GM18511 (cell line): ENCODE results near the gene ACBD6.

Experiments
- ATAC-seq: cut with Tn5 transposase; IDR thresholded peaks from one replicate; pipeline ENCODE4 v1.9.1; 2021; ENCODE audit warnings: mild to moderate bottlenecking, moderate library complexity; ENCODE audit not compliant: unreplicated experiment

The ACBD6 gene

GRCh38 chr1:180525715-180526039 is 23.3 kb upstream of the ACBD6 start:
- ATAC-seq, result no peak

- no peak for ATAC-seq
Measured at GRCh38 chr1:180524915-180525714, 22.7 kb upstream of the ACBD6 start.

DNA sequence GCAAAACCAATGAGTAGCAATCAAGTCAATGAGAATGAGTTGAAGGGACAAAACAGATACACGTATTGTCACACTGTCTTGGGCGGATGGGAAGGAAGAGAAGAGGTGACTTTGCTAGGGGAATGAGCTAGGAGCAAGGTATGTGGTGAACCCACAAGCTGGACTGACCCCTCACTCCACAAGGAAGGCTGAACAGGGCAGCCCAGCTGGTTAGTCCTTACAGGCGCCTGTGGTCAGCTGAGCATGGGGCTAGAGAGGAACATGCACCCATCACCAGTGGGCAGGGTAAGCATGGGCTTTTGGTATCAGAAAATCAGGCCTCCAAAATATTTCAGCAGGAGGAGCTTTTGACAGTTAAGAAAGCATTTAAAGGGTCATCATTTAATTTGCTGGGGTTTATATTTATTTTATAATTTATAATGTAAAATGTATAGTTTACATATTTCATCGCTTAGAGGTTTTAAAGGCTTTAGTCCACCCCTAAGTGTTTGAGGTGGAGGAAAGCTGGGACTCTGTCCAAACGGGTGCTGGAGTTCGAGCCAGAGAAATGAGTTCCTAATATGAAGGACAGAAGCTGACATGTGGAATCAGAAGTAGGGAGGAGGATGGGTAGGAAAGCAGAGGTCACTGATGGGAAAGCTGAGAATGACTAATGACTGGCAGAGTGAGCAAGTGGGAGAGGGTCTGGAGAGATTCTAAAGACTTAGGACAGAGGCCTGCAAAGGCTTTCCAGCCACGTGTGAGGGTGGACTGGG is 22.0 kb upstream of the ACBD6 start:
- no peak for ATAC-seq

GRCh38 chr1:180522213-180522515 is 19.8 kb upstream of the ACBD6 start:
- no peak for ATAC-seq

GRCh38 chr1:180521474-180522212 is 19.3 kb upstream of the ACBD6 start:
- ATAC-seq, result no peak

DNA sequence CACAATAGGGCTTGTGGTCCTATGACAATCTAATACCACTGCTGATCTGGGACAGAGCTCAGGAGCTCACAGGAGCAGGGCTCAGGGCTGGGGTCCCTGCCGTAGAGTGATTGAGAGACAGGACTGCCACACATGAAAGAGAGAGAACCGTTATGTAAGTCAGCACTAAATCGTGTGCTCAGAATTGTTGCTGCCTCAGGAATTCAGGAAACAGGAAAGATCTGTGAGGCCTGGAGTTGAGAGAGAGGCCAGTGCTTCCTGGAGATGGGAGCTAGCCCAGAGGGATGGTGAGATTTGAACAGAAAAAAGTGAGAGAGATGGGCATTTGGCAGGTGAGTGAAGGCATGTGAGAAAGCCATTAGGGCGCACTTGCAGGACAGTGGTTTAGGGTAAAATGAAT is 17.5 kb upstream of the ACBD6 start:
- no peak for ATAC-seq

DNA sequence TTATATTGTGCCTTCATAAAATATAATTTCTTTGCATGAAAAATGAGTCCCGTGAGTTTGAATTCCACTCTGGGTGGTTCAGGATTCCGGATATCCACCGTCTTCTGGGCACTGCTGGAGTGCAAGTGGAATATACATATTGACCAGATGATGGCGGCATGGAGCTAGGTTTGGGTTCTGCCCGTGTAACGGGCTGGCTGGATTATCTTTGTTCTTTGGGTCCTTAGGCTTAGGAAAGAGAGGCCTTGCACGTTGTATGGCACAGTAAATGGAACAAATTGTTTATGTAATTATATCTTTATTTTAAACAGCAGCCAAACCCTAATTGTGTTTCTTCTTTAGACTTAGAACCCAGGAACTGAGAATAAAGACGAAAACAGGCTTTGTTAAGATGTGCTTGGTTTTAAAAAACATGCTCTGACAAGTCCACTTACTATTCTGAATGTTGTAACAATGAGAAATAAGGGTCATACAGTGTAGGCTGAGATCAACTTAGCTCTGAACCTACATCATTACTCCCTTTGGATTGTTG is 13.5 kb upstream of the ACBD6 start:
- ATAC-seq, result peak; percentile 96

GRCh38 chr1:180515364-180515763 is 13.0 kb upstream of the ACBD6 start:
- ATAC-seq, result no peak

DNA sequence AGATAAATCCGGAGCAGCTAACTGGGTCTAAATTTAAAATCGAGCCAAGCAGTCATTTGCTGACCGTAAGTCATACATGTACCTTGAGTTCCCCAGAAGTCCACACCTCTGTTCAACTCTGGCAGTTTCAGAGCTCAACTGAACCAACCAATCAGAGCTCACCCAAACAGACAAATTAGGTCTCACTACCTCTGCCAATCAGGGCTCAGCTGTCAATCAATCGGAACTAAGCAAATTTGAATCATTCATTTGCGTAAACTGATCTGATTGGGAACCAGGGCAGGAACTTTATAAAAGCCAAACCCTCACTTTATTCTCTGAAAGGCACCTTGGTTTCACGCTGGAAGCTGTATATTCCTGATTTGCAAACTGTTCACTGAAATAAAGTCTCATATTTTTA is 11.2 kb upstream of the ACBD6 start:
- no peak for ATAC-seq

- no peak for ATAC-seq
Measured at GRCh38 chr1:180510882-180511281, 8.5 kb upstream of the ACBD6 start.

- ATAC-seq, result no peak
Measured at GRCh38 chr1:180508725-180509097, 6.3 kb upstream of the ACBD6 start.

DNA sequence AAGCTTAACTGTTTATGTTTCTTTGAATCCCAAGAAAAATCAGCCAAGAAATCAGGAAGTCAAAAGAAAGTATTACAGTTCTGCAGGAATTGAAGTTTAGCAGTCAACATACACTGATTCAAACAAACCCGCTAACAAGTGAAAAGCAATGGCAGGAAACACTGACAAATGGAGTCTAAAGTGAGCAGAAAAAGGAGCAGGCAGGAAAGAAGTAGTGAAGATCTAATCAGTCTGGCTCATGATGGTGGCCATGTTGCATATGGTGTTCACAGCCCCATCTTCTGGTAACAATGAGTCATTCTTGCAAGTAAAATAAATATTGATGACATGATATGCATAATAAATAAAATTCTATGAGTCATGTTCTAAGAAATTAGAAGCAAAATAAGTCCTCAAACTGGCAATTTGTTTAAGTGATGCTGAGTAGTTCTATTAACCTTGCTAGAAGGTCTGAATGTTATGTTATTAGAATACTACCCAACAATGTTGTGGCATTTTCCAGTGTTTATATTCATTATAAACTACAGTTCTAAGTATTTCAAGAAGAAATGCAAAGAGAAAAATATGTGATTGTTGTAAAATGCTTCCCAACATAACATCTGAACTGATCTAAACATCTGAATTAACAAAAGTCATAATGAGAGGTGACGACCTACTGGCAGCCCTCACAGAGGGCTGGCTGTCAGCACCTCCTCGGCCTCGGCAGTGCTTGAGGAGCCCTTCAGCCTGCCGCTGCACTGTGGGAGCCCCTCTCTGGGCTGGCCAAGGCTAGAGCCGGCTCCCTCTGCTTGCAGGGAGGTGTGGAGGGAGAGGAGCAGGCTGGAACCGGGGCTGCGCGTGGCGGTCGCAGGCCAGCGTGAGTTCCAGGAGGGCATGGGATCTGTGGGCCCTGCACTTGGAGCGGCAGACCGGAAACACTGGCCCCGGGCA is 5.7 kb upstream of the ACBD6 start:
- no peak for ATAC-seq

DNA sequence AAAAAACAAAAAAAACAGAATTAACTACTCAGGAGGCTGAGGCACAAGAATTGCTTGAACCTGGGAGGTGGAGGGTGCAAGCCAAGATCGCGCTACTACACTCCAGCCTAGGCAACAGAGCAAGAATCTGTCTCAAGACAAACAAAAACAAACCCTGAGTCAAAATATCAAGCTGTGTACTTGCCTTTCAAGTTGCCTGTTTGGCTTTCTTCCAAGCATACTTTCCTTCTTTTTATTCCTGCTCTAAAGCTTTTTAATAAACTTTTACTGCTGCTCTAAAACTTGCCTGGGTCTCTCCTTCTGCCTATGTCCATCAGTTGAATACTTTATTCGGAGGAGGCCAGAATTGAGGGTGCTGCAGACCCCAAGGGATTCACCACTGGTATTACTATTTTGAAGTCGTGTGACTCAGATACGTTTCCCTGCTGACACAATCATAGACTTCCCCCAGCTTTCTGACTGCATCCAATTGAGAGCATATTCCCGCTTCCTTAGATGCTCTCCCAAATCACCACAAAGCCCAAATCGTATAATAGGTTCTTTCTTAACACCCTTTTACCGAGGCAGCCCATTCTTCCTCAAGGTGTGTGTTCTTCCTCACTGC is 3.5 kb upstream of the ACBD6 start:
- ATAC-seq, result no peak

DNA sequence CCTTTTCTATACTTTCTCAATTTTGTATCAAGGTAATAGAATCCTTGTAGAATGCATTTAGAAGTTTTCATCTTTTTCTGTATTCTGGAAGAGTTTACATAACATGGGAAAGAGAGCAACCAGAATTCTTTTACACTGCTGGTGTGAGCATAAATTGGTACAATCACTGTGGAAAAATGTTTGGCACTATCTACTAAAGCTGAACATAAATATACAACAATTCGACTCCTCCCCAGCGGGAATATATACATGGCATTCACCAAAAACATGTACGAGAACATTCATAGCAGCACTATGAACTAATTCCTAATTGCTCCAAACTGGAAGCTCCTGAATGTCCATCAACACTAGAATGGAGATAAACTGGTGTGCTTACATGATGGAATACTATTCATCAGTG is 1.8 kb upstream of the ACBD6 start:
- ATAC-seq, result no peak

GRCh38 chr1:180503280-180503862 is 994 bp upstream of the ACBD6 start:
- ATAC-seq, result no peak

- peak; percentile 44 for ATAC-seq
Measured at GRCh38 chr1:180501865-180502360, 464 bp downstream of the ACBD6 start.

DNA sequence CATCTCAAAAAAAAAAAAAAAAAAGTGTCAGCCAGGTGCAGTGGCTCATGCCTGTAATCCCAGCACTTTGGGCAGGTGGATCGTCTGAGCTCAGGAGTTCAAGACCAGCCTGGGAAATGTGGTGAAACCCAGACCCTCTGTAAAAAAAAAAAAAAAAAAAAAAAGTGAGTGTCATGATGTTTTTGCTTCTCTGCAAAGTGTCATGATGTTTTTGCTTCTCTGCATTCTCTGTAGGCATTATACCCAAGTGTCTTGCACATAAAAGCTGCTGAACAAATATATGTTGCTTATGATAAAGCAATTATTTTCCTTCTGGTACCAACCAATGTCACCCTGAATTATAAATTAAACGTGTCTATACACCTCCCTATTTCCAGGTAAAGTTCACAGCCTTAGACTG is 1.7 kb downstream of the ACBD6 start:
- ATAC-seq, result no peak

DNA sequence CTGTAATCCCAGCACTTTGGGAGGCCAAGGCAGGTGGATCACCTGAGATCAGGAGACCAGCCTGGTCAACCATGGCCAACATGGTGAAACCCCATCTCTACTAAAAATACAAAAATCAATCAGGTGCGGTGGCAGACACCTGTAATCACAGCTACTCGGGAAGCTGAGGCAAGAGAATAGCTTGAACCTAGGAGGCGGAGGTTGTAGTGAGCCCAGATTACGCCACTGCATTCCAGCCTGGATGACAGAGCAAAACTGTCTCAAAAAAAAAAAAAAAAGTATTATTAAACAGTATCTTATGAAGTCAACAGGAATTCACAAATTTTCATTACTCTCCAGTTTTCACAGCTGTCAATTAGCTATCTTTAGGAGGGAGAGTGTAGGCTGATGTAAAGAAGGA is 3.8 kb downstream of the ACBD6 start:
- ATAC-seq, result no peak

DNA sequence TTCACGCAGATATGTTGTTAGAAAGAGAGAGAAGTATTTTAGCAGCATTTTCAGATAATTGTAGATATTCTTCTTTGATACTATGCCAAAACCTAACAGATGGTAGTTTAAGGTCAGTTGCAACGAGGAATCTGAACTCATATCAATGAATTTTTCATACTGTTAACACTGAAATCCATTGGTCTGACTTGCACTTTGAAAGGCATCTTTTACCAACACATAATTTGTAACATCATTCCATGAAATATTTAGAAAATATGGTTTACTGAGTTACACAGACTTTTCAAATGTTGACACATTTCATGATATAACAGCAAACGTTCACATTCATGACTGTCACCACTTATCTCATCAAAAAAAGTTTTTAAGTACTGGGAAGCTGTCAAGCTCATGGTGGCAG is 4.6 kb downstream of the ACBD6 start:
- no peak for ATAC-seq

DNA sequence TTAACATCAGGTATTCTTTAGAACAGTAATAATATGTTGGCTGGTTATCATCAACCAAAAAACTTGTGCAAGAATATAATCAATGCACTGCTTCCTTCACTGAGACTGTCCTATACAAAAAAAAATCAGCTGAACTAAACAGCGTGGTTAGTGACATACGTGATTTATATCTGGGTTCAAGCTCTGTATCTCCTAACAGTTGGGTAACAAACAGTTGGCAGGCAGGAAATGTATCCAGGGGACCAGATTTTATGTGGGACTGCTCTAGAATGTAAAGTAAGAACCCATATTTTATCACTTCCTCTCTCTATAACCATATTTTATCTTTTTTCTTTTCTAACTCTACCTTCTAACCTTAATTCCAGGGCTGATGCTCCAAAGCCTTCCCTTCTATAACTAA is 8.0 kb downstream of the ACBD6 start:
- no peak for ATAC-seq
